K562 (cell line): ENCODE results near the gene PEDS1. TPM values are rescaled to one million over a fixed set of nuclear protein-coding genes. Genes with fewer than 3 reads are reported as not detected.
A peak's percentile ranks its signal among the peaks of the same experiment; 100 is the strongest.

ENCODE experiments used
- ARNT ChIP-seq, 2 experiments: fragments of 450-650 bp; IDR thresholded peaks; 2 replicates each; pipeline ENCODE4 v1.6.1; 2016; ENCODE audit warnings: mild to moderate bottlenecking in 1 of 2
- CCNT2 ChIP-seq: IDR thresholded peaks from 2 replicates; pipeline ENCODE4 v1.6.1; 2011; ENCODE audit warnings: borderline replicate concordance, low read depth, mild to moderate bottlenecking, moderate library complexity, mixed read lengths, low read length; ENCODE audit not compliant: insufficient read length; ENCODE audit errors: extremely low read depth
- CEBPB ChIP-seq: fragments of 450-650 bp; IDR thresholded peaks from 2 replicates; pipeline ENCODE4 v1.6.1; 2016; ENCODE audit warnings: missing genetic modification characterization, missing compliant biosample characterization
- DDX20 ChIP-seq: fragments of 450-650 bp; IDR thresholded peaks from 2 replicates; pipeline ENCODE4 v1.6.1; 2016; ENCODE audit warnings: missing genetic modification characterization, low read depth, mild to moderate bottlenecking, missing compliant biosample characterization, moderate library complexity
- HDAC1 ChIP-seq, 2 experiments: fragments of 450-650 bp; IDR thresholded peaks; 2 replicates each; pipeline ENCODE4 v1.6.1; 2016 to 2017; ENCODE audit warnings: inconsistent platforms in 1 of 2, mild to moderate bottlenecking in 1 of 2, moderate library complexity in 1 of 2
- HEY1 ChIP-seq: fragments of 250-450 bp; sonication (Bioruptor Pico); IDR thresholded peaks from 2 replicates; pipeline ENCODE4 v1.5.0; 2020; ENCODE audit warnings: mild to moderate bottlenecking, moderate library complexity, borderline replicate concordance
- HIVEP1 ChIP-seq: fragments of 250-450 bp; sonication (Bioruptor Pico); IDR thresholded peaks from 2 replicates; pipeline ENCODE4 v1.4.0; 2020; ENCODE audit warnings: mild to moderate bottlenecking
- HMG20B ChIP-seq: fragments of 250-450 bp; sonication (Bioruptor Pico); IDR thresholded peaks from 2 replicates; pipeline ENCODE4 v1.5.0; 2021; ENCODE audit warnings: mild to moderate bottlenecking
- HNRNPUL1 ChIP-seq: fragments of 200-400 bp; formaldehyde crosslinking; IDR thresholded peaks from 2 replicates; pipeline ENCODE4 v1.6.1; 2017; ENCODE audit warnings: low read length
- NFIC ChIP-seq: fragments of 450-650 bp; IDR thresholded peaks from 2 replicates; pipeline ENCODE4 v1.6.1; 2017; ENCODE audit warnings: mild to moderate bottlenecking, inconsistent platforms
- POLR2AphosphoS5 ChIP-seq: IDR thresholded peaks from 2 replicates; pipeline ENCODE4 v1.6.1; 2011; ENCODE audit warnings: mild to moderate bottlenecking, low read depth, low read length, moderate library complexity; ENCODE audit not compliant: control insufficient read depth, insufficient read depth
- SETDB1 ChIP-seq: IDR thresholded peaks from one replicate; pipeline ENCODE4 v1.6.1; 2012; ENCODE audit warnings: low read length, control low read depth, inconsistent platforms
- SIRT6 ChIP-seq: IDR thresholded peaks from one replicate; pipeline ENCODE4 v1.6.1; 2012; ENCODE audit warnings: low read depth, mild to moderate bottlenecking, control low read depth, inconsistent platforms, low read length, moderate library complexity
- SMAD4 ChIP-seq: fragments of 250-450 bp; sonication (Bioruptor Pico); conservative IDR thresholded peaks from 2 replicates; pipeline ENCODE4 v1.8.0; 2021; ENCODE audit warnings: inconsistent platforms, mild to moderate bottlenecking, moderate library complexity
- SMARCB1 ChIP-seq: IDR thresholded peaks from 2 replicates; pipeline ENCODE4 v1.6.1; 2011; ENCODE audit warnings: improper control_type of control experiment, low read depth; ENCODE audit not compliant: insufficient read length
- SRSF9 ChIP-seq: fragments of 200-400 bp; formaldehyde crosslinking; IDR thresholded peaks from 2 replicates; pipeline ENCODE4 v1.6.1; 2017; ENCODE audit warnings: low read depth, low read length, borderline replicate concordance
- TCF7L2 ChIP-seq: fragments of 150-350 bp; IDR thresholded peaks from 2 replicates; pipeline ENCODE4 v1.6.1; 2016; ENCODE audit warnings: low read depth, mild to moderate bottlenecking, low read length, moderate library complexity
- ZFP36 ChIP-seq: fragments of 150-350 bp; IDR thresholded peaks from 2 replicates; pipeline ENCODE4 v1.6.1; 2018; ENCODE audit warnings: low read length, low read depth; ENCODE audit not compliant: partially characterized antibody
- ZKSCAN3 ChIP-seq: fragments of 250-450 bp; sonication (Bioruptor Pico); IDR thresholded peaks from 2 replicates; pipeline ENCODE4 v1.4.0; 2020
- ZNF79 ChIP-seq: fragments of 250-450 bp; sonication (Bioruptor Pico); IDR thresholded peaks from 2 replicates; pipeline ENCODE4 v1.4.0; 2020; ENCODE audit warnings: low read depth, mild to moderate bottlenecking, moderate library complexity
- polyA plus RNA-seq, 8 experiments: library from polyadenylated mRNA; depleted of rRNA in 4 of 8; stranded (reverse) in 5 of 8; unstranded in 3 of 8; fragments of >200 nt; fragmentation: Nextera tagmentation in 2 of 8; fragmentation: Illumina TruSeq in 1 of 8; extraction: Ambion mirVana in 2 of 8; extraction: Trizol in 1 of 8; gene quantifications; 2 replicates each; pipeline versions ENCODE4 v1.2.1 to v1.2.3, GENCODE V29; 2011 to 2014; ENCODE audit warnings: inconsistent platforms in 1 of 8, missing spikeins in 1 of 8
- total RNA-seq, 7 experiments: library from RNA; depleted of rRNA in 6 of 7; stranded (reverse); fragments of >200 nt in 6 of 7; fragmentation: Illumina TruSeq in 2 of 7; extraction: Trizol in 2 of 7; gene quantifications; 2 replicates each; pipeline versions ENCODE4 v1.2.1 to v1.2.3, GENCODE V29; 2011 to 2021; ENCODE audit warnings: low replicate concordance in 1 of 7
- TF ChIP-seq, protein P1 (sequence below): fragments of 450-650 bp; IDR thresholded peaks from 2 replicates; pipeline ENCODE4 v1.6.1; 2016; ENCODE audit warnings: low read depth
- TF ChIP-seq, protein P2 (sequence below): fragments of 250-450 bp; sonication (Bioruptor Pico); IDR thresholded peaks from 2 replicates; pipeline ENCODE4 v1.5.0; 2021

The PEDS1 gene
- total and polyA plus RNA-seq, 9 of the 15 experiments (the other 6 are each of a cell fraction or from before 2014, with no cell fraction given), result 2.9 to 38.5 (median 24.2) TPM

DNA sequence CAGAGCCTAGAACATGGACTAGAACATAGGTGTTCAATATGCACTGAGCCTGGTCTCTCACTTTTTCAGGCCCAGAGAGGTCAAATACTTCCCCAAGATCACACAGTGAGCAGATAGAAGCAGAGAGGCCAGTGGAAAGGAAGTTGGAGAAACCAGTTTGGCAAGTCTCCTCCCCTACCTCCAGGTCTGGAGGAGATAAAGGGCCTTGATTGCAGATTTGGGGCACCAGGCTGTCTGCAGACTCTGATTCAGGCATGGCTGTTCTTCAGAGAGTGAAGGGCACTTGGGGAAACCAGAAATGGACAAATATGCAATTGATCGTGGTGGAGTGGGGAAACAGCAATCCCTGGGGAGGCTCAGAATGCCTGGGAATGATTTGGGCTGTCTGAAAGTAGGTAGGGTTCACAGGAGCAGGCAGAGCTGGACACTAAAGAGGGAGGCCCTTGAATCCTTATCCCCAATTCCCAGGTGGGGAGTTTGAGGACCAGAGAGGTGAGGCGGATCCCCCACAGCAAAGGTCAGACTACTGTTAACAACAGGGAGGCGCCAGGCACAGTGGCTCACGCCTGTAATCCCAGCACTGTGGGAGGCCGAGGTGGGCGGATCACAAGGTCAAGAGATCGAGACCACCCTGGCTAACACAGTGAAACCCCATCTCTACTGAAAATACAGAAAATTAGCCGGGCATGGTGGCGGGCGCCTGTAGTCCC is 2.3 kb downstream of the PEDS1 start (continued):
- peak; percentile 57; the same call in 1 of the 2 replicates for TF ChIP-seq POLR2AphosphoS5
- TF ChIP-seq SMAD4 (CRISPR knock-in tag), result peak; percentile 93
- TF ChIP-seq SRSF9, result no peak
- no peak for TF ChIP-seq HNRNPUL1
- TF ChIP-seq, protein P1, sequence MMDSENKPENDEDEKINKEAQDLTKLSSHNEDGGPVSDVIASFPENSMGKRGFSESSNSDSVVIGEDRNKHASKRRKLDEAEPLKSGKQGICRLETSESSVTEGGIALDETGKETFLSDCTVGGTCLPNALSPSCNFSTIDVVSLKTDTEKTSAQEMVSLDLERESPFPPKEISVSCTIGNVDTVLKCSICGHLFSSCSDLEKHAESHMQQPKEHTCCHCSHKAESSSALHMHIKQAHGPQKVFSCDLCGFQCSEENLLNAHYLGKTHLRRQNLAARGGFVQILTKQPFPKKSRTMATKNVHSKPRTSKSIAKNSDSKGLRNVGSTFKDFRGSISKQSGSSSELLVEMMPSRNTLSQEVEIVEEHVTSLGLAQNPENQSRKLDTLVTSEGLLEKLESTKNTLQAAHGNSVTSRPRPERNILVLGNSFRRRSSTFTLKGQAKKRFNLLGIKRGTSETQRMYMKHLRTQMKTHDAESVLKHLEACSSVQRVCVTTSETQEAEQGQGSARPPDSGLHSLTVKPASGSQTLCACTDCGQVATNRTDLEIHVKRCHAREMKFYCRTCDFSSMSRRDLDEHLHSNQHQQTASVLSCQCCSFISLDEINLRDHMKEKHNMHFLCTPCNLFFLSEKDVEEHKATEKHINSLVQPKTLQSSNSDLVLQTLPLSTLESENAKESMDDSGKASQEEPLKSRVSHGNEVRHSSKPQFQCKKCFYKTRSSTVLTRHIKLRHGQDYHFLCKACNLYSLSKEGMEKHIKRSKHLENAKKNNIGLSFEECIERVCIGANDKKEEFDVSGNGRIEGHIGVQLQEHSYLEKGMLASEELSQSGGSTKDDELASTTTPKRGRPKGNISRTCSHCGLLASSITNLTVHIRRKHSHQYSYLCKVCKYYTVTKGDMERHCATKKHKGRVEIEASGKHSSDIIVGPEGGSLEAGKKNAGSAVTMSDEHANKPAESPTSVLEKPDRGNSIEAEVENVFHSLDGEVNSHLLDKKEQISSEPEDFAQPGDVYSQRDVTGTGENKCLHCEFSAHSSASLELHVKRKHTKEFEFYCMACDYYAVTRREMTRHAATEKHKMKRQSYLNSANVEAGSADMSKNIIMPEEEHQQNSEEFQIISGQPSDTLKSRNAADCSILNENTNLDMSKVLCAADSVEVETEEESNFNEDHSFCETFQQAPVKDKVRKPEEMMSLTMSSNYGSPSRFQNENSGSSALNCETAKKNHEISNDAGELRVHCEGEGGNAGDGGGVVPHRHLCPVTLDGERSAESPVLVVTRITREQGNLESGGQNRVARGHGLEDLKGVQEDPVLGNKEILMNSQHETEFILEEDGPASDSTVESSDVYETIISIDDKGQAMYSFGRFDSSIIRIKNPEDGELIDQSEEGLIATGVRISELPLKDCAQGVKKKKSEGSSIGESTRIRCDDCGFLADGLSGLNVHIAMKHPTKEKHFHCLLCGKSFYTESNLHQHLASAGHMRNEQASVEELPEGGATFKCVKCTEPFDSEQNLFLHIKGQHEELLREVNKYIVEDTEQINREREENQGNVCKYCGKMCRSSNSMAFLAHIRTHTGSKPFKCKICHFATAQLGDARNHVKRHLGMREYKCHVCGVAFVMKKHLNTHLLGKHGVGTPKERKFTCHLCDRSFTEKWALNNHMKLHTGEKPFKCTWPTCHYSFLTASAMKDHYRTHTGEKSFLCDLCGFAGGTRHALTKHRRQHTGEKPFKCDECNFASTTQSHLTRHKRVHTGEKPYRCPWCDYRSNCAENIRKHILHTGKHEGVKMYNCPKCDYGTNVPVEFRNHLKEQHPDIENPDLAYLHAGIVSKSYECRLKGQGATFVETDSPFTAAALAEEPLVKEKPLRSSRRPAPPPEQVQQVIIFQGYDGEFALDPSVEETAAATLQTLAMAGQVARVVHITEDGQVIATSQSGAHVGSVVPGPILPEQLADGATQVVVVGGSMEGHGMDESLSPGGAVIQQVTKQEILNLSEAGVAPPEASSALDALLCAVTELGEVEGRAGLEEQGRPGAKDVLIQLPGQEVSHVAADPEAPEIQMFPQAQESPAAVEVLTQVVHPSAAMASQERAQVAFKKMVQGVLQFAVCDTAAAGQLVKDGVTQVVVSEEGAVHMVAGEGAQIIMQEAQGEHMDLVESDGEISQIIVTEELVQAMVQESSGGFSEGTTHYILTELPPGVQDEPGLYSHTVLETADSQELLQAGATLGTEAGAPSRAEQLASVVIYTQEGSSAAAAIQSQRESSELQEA, result no peak
- TF ChIP-seq HIVEP1 (CRISPR knock-in tag), result no peak
- no peak for TF ChIP-seq SIRT6
- TF ChIP-seq DDX20 (tag), result no peak
- TF ChIP-seq ARNT (IDR thresholded peaks at IDR 0.05), result no peak
- TF ChIP-seq, protein P2, sequence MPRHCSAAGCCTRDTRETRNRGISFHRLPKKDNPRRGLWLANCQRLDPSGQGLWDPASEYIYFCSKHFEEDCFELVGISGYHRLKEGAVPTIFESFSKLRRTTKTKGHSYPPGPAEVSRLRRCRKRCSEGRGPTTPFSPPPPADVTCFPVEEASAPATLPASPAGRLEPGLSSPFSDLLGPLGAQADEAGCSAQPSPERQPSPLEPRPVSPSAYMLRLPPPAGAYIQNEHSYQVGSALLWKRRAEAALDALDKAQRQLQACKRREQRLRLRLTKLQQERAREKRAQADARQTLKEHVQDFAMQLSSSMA, result no peak
- no peak for TF ChIP-seq CCNT2
- TF ChIP-seq CEBPB (tag), result no peak
- TF ChIP-seq ZKSCAN3 (CRISPR knock-in tag), result no peak
- no peak for TF ChIP-seq HEY1 (CRISPR knock-in tag)
- no peak for TF ChIP-seq SMARCB1
- no peak for TF ChIP-seq ZNF79 (CRISPR knock-in tag)
- TF ChIP-seq HDAC1 (IDR thresholded peaks at IDR 0.05), result peak; percentile 19 to 83; a peak in 2 of 4 replicates
- no peak for TF ChIP-seq SETDB1
- TF ChIP-seq TCF7L2, result no peak
- TF ChIP-seq HMG20B, result no peak
- TF ChIP-seq NFIC, result peak; percentile 49
- peak; percentile 93 for TF ChIP-seq ZFP36
